ENCODE results near the gene RGCC.

- TF ChIP-seq, protein P1, sequence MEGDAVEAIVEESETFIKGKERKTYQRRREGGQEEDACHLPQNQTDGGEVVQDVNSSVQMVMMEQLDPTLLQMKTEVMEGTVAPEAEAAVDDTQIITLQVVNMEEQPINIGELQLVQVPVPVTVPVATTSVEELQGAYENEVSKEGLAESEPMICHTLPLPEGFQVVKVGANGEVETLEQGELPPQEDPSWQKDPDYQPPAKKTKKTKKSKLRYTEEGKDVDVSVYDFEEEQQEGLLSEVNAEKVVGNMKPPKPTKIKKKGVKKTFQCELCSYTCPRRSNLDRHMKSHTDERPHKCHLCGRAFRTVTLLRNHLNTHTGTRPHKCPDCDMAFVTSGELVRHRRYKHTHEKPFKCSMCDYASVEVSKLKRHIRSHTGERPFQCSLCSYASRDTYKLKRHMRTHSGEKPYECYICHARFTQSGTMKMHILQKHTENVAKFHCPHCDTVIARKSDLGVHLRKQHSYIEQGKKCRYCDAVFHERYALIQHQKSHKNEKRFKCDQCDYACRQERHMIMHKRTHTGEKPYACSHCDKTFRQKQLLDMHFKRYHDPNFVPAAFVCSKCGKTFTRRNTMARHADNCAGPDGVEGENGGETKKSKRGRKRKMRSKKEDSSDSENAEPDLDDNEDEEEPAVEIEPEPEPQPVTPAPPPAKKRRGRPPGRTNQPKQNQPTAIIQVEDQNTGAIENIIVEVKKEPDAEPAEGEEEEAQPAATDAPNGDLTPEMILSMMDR (IDR thresholded peaks at IDR 0.05), result no peak
- TF ChIP-seq POLR2A (IDR thresholded peaks at IDR 0.05), result no peak
These were observed 45.3 kb downstream of the RGCC start for GRCh38 chr13:41502673-41503072.
